Astrocyte (in vitro differentiated cells and primary cell): ENCODE data around the gene SLC25A5. TPM values are rescaled to one million over a fixed set of nuclear protein-coding genes. Genes with fewer than 3 reads are reported as not detected.

ENCODE experiments used
- DNase-seq: peaks from one replicate; pipeline ENCODE4 v3.0.0-alpha.2; 2010; ENCODE audit warnings: low read depth
- FAIRE-seq: peaks from 2 replicates; lab custom pipeline; 2011; peaks lifted over from hg19 to GRCh38; lab: Jason Lieb, UNC
- H2AFZ ChIP-seq: 2 replicates; pipeline ENCODE4 v1.6.0; 2012; ENCODE audit warnings: low read depth, low read length, inconsistent platforms
- H3K27ac ChIP-seq: 2 replicates; pipeline ENCODE4 v1.5.1; 2011; ENCODE audit warnings: low read depth, low read length, inconsistent platforms
- H3K27me3 ChIP-seq: 2 replicates; pipeline ENCODE4 v1.6.0; 2011; ENCODE audit warnings: low read length, inconsistent platforms; ENCODE audit not compliant: insufficient read depth
- H3K36me3 ChIP-seq: 2 replicates; pipeline ENCODE4 v1.5.1; 2011; ENCODE audit warnings: low read length, inconsistent platforms; ENCODE audit not compliant: insufficient read depth
- H3K4me1 ChIP-seq: 2 replicates; pipeline ENCODE4 v1.5.1; 2011; ENCODE audit warnings: low read length, inconsistent platforms; ENCODE audit not compliant: insufficient read depth
- H3K4me2 ChIP-seq: 2 replicates; pipeline ENCODE4 v1.6.0; 2012; ENCODE audit warnings: low read length, inconsistent platforms
- H3K4me3 ChIP-seq: 2 replicates; pipeline ENCODE4 v1.5.1; 2011; ENCODE audit warnings: low read depth, mild to moderate bottlenecking, low read length, inconsistent platforms; ENCODE audit not compliant: insufficient read depth
- H3K79me2 ChIP-seq: 2 replicates; pipeline ENCODE4 v1.6.0; 2012; ENCODE audit warnings: mild to moderate bottlenecking, low read length, inconsistent platforms; ENCODE audit not compliant: insufficient read depth
- H3K9ac ChIP-seq: 2 replicates; pipeline ENCODE4 v1.6.0; 2012; ENCODE audit warnings: mild to moderate bottlenecking, low read length, inconsistent platforms
- H3K9me3 ChIP-seq: 2 replicates; pipeline ENCODE4 v1.5.1; 2012; ENCODE audit warnings: low read depth, mild to moderate bottlenecking, low read length, inconsistent platforms; ENCODE audit not compliant: insufficient read depth
- H4K20me1 ChIP-seq: 2 replicates; pipeline ENCODE4 v1.6.0; 2012; ENCODE audit warnings: low read length, inconsistent platforms; ENCODE audit not compliant: insufficient read depth
- H3K27ac Mint-ChIP-seq: one replicate; pipeline ENCODE4 v1.8.0; 2021; ENCODE audit warnings: mild to moderate bottlenecking, mixed read lengths; ENCODE audit not compliant: unreplicated experiment
- H3K27me3 Mint-ChIP-seq: one replicate; pipeline ENCODE4 v1.8.0; 2021; ENCODE audit warnings: low read depth, mixed read lengths; ENCODE audit not compliant: unreplicated experiment
- H3K36me3 Mint-ChIP-seq: one replicate; pipeline ENCODE4 v1.8.0; 2021; ENCODE audit warnings: low read depth, mixed read lengths; ENCODE audit not compliant: unreplicated experiment
- H3K4me1 Mint-ChIP-seq: one replicate; pipeline ENCODE4 v1.8.0; 2021; ENCODE audit warnings: low read depth, mixed read lengths; ENCODE audit not compliant: unreplicated experiment
- H3K4me3 Mint-ChIP-seq: one replicate; pipeline ENCODE4 v1.8.0; 2021; ENCODE audit warnings: mild to moderate bottlenecking, moderate library complexity, mixed read lengths; ENCODE audit not compliant: unreplicated experiment
- H3K9me3 Mint-ChIP-seq: one replicate; pipeline ENCODE4 v1.8.0; 2021; ENCODE audit warnings: mild to moderate bottlenecking, mixed read lengths; ENCODE audit not compliant: unreplicated experiment
- EZH2 ChIP-seq: IDR thresholded peaks from 2 replicates; pipeline ENCODE4 v1.6.1; 2012; ENCODE audit warnings: mild to moderate bottlenecking, low read length, inconsistent platforms; ENCODE audit not compliant: insufficient read depth
- total RNA-seq: library from RNA; stranded (reverse); gene quantifications from 2 replicates; pipeline ENCODE4 v1.2.1, GENCODE V29; 2021
- TF ChIP-seq, protein P1 (sequence below): IDR thresholded peaks from 2 replicates; pipeline ENCODE4 v1.5.1; 2011; ENCODE audit warnings: low read depth, mild to moderate bottlenecking, inconsistent platforms, low read length, moderate library complexity; ENCODE audit not compliant: insufficient read depth

The SLC25A5 gene
- total RNA-seq, 1 donor from 2014 or later = 176 TPM

DNA sequence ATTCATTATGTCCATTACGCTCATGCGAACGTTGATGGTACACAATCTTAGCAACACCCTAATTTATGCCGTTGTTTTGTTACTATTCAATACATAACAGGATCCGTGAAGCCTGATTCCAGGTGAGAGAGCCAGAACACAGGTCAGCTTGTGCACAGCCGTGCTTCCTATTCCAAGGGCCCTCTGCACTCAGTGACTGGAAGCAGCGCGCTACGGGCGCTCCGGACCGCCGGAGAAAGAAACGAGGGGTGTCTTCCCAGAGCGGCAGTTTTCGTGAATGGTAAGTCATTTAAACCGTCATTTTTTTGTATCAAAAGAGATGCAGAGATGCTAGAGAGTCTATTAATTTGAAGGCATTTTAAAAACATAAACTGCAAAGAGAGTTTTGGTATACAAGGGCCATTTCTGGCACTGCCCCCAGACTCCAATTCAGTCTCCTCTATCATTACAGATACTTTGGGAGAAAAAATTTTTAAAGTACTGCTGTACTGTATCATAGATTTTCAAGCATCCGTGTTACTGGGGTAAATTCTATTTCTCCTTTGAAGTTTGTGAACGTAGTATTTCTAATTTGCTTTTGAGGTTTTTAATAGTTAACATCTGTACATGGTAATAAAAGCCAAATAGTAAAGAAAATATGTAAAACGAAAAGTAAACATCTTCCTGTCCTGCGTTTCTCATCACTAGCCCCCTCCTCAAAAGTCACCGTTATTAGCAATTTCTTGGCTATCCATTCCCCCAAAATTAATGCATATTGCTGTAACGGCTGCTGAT, 6.6 kb downstream of the SLC25A5 start:
- Mint-ChIP-seq H3K4me3 (no peak overlapping the region), H3K9me3 (no peaks in the 10 kb centered on the region), H3K36me3 (peaks cover 3% of the 10 kb centered on the region), H3K27me3 (no peaks in the 10 kb centered on the region), H3K27ac (no peak overlapping the region), H3K4me1 (peaks cover 11% of the 10 kb centered on the region)
- FAIRE-seq (peak; percentile 17), DNase-seq (no peak)
- H3K79me2 ChIP-seq = no peaks in the 10 kb centered on the region
- H4K20me1 ChIP-seq = peaks cover 5% of the 10 kb centered on the region
- no peak for TF ChIP-seq EZH2
- TF ChIP-seq, protein P1, sequence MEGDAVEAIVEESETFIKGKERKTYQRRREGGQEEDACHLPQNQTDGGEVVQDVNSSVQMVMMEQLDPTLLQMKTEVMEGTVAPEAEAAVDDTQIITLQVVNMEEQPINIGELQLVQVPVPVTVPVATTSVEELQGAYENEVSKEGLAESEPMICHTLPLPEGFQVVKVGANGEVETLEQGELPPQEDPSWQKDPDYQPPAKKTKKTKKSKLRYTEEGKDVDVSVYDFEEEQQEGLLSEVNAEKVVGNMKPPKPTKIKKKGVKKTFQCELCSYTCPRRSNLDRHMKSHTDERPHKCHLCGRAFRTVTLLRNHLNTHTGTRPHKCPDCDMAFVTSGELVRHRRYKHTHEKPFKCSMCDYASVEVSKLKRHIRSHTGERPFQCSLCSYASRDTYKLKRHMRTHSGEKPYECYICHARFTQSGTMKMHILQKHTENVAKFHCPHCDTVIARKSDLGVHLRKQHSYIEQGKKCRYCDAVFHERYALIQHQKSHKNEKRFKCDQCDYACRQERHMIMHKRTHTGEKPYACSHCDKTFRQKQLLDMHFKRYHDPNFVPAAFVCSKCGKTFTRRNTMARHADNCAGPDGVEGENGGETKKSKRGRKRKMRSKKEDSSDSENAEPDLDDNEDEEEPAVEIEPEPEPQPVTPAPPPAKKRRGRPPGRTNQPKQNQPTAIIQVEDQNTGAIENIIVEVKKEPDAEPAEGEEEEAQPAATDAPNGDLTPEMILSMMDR = no peak
- H3K27me3 ChIP-seq = no peaks in the 10 kb centered on the region
- H3K9ac ChIP-seq = no peak overlapping the region
- no peaks in the 10 kb centered on the region for H3K9me3 ChIP-seq
- peaks cover 6% of the 10 kb centered on the region for H3K36me3 ChIP-seq
- H3K4me1 ChIP-seq = peaks cover 7% of the 10 kb centered on the region
- no peak overlapping the region for H3K4me3 ChIP-seq
- H3K27ac ChIP-seq = no peak overlapping the region
- H3K4me2 ChIP-seq = peak overlapping the region; percentile 40
- no peak overlapping the region for H2AFZ ChIP-seq

DNA sequence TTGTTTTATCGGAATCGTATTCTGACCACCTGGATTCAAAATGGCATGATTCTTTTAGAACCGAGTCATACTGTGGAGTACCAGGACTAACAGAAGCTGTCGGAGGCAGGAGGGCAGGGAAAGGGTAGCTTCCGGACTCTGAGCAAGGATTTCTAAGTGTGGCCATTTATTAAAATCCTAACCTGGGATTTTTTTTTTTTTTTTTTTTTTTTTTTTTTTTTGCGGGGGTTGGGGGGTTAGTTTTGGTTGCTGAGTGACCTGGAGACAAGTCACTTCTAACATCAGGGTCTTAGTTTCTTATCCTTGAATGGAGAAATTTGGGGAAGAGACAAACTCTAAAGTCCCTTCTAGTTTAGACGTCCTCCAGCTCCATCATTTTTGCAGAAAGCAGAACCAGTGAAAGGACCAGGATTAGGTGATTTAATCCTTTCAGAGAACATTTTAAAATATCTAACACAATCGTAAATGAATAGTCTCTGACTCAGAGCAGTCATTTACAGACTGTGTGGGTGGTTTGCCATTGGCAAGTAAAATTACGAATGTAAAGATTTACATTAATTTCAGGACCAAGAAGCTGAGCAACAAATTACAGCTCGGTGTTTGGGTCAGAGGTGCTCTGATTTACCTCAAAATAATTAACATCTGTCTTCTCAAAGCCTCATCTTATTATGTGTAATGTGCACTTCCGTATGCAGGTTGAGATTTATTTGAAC, 7.3 kb downstream of the SLC25A5 start:
- H3K27me3 ChIP-seq = no peaks in the 10 kb centered on the region
- no peaks in the 10 kb centered on the region for H3K9me3 ChIP-seq
- no peak for TF ChIP-seq EZH2
- TF ChIP-seq, protein P1 = no peak
- no peak overlapping the region for H3K4me3 ChIP-seq
- peaks cover 7% of the 10 kb centered on the region for H3K4me1 ChIP-seq
- no peaks in the 10 kb centered on the region for H4K20me1 ChIP-seq
- Mint-ChIP-seq H3K9me3 (no peaks in the 10 kb centered on the region), H3K4me3 (no peak overlapping the region), H3K4me1 (peaks cover 11% of the 10 kb centered on the region), H3K27ac (no peak overlapping the region), H3K36me3 (peaks cover 3% of the 10 kb centered on the region), H3K27me3 (no peaks in the 10 kb centered on the region)
- H2AFZ ChIP-seq = no peak overlapping the region
- peak; percentile 16 for DNase-seq
- FAIRE-seq = no peak
- no peak overlapping the region for H3K27ac ChIP-seq
- H3K9ac ChIP-seq = no peak overlapping the region
- H3K36me3 ChIP-seq = peaks cover 2% of the 10 kb centered on the region
- peak overlapping the region; percentile 40 for H3K4me2 ChIP-seq
- H3K79me2 ChIP-seq = no peaks in the 10 kb centered on the region
